Sigmoid colon (tissue), 4 donors: ENCODE data around the gene PARD3.

Source experiments
- POLR2A ChIP-seq, 2 donors: fragments of 450-650 bp; IDR thresholded peaks; one replicate each; pipeline ENCODE4 v1.6.1; 2016; ENCODE audit warnings: antibody characterized with exemption in 2 of 2, mild to moderate bottlenecking in 2 of 2, moderate library complexity in 2 of 2
- POLR2AphosphoS5 ChIP-seq, 4 donors: sonication (generic); formaldehyde crosslinking; IDR thresholded peaks; one replicate each; pipeline ENCODE4 v1.6.1; 2017; ENCODE audit warnings: antibody characterized with exemption in 4 of 4
- TF ChIP-seq, protein P1 (sequence below), 4 experiments: fragments of 450-650 bp in 3 of 4; fragments of 200-600 bp in 1 of 4; IDR thresholded peaks; one replicate each; pipeline ENCODE4 v1.5.1; 2016 to 2019; ENCODE audit warnings: antibody characterized with exemption in 4 of 4, mild to moderate bottlenecking in 3 of 4, moderate library complexity in 2 of 4

DNA sequence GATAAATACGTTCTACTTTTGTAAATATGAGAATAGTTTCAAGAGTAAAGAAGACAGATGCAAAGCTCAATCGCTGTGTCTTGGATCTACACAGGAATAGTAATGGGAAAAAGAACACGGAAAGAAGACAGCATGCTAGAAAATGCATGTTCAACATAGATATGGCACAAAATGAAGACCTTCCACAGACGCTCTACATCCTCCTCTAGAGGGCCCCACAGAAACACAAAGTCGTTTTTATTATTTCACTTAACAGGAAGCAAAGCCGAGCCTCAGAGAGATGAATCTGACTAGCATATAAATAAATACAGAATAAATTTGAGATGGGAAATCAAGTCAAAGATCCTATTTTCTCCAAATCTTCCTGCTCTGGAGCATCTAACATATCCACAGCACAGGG, 292.6 kb downstream of the PARD3 start:
- TF ChIP-seq POLR2A (IDR thresholded peaks at IDR 0.05), result no peak
- TF ChIP-seq, protein P1, sequence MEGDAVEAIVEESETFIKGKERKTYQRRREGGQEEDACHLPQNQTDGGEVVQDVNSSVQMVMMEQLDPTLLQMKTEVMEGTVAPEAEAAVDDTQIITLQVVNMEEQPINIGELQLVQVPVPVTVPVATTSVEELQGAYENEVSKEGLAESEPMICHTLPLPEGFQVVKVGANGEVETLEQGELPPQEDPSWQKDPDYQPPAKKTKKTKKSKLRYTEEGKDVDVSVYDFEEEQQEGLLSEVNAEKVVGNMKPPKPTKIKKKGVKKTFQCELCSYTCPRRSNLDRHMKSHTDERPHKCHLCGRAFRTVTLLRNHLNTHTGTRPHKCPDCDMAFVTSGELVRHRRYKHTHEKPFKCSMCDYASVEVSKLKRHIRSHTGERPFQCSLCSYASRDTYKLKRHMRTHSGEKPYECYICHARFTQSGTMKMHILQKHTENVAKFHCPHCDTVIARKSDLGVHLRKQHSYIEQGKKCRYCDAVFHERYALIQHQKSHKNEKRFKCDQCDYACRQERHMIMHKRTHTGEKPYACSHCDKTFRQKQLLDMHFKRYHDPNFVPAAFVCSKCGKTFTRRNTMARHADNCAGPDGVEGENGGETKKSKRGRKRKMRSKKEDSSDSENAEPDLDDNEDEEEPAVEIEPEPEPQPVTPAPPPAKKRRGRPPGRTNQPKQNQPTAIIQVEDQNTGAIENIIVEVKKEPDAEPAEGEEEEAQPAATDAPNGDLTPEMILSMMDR (IDR thresholded peaks at IDR 0.05), result no peak
- no peak for TF ChIP-seq POLR2AphosphoS5 (IDR thresholded peaks at IDR 0.05)
